SIG-M5 treated with dmso at 0.1 percent for 504 hours (cell line): ENCODE measurements around the gene BOLA2B.
"Not testable (repeated sequence)": the region's sequence is repeated elsewhere in the genome, so short reads cannot be mapped to it uniquely, and the experiment has no call there.

ENCODE experiments used
- DNase-seq: peaks from one replicate; lab custom pipeline; 2025; ENCODE audit not compliant: unreplicated experiment; lab: John Stamatoyannopoulos, UW

Gene BOLA2B

GRCh38 chr16:30193615-30194014 lies at the start of gene BOLA2B, which contains the start of gene SLX1A:
TSS of gene BOLA2B (minus strand) at chr16:30193666. CDS start at chr16:30193595, 71 bp downstream.
TSS of gene SLX1A (plus strand) at chr16:30193875. CDS start at chr16:30194085, 210 bp downstream.
- DNase-seq = not testable (repeated sequence)

- not testable (repeated sequence) for DNase-seq
Observed at GRCh38 chr16:30217082-30217481, 23.6 kb upstream of the BOLA2B start.

DNA sequence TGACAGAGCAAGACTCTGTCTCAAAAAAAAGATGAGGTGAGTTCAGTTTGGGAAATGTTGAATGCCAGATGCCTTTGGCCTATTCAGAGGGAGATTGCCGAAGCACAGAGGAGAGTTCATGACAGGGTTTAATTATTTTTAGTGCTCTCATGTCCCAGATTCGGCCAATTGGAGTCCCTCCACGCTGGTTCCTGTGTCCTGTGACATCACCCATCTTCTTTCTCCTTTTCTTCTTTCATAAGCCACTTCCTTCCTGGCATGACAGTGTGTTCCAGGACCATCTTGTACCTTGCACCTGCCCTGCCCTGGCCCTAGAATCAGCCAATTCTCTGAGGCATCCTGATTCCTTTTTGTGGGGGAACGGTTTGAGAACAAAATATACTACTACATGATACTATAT lies 17.9 kb upstream of the BOLA2B start:
- DNase-seq = not testable (repeated sequence)

GRCh38 chr16:30209032-30209431 lies 15.6 kb upstream of the BOLA2B start:
- not testable (repeated sequence) for DNase-seq

- not testable (repeated sequence) for DNase-seq
Observed at GRCh38 chr16:30207063-30207704, 13.7 kb upstream of the BOLA2B start.

DNA sequence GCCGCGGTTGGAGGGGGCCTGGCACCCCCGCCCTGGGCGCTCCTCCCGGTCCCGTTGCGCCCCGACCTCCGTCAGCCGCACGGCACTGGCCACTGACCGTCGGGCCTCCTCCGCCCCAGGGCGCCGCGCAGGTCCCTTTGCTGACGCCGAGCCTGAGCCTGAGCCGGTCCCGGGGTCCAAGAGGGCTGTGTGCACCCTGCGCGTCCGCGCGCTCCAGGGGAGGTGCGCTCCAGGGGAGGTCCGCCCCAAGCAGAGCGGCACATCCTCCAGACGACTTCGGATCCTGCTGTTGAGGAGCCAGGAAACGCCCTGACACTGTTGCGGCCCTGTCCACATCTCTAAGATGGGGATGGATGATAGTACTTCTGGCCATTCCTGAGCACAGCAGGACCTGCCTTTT lies 12.8 kb upstream of the BOLA2B start:
- not testable (repeated sequence) for DNase-seq

- DNase-seq = not testable (repeated sequence)
Observed at GRCh38 chr16:30205541-30206236, 12.2 kb upstream of the BOLA2B start.

DNA sequence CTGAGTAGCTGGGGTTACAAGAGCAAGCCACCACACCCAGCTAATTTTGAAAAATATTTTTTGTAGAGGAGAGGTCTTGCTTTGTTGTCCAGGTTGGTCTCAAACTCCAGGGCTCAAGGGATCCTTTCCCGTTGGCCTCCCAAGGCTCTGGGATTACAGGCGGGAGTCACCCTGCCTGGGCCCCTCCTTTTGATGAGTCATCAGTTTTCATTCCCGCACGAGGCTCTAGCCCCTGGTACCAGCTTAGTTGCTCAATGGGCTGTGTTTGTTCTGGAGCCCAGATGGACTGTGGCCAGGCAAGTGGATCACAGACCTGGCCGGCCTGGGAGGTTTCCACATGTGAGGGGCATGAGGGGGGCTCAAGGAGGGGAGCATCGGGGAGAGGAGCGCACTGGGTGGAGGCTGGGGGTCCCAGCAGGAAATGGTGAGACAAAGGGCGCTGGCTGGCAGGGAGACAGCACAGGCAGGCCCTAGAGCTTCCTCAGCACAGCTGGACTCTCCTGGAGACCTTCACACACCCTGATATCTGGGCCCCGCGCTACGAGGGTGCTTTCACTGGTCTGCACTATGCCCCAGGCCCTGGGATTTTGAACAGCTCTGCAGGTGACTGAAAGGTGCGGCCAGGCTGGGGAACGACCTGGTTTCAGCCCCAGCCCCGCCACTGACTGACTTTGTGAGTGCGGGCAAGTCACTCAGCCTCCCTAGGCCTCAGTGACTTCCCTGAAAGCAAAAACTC lies 6.3 kb upstream of the BOLA2B start:
- not testable (repeated sequence) for DNase-seq

GRCh38 chr16:30199049-30199448 lies 5.6 kb upstream of the BOLA2B start, which contains the start of gene SULT1A3:
TSS of gene SULT1A3 (plus strand) at chr16:30199255. CDS start at chr16:30200729, 1,474 bp downstream.
- DNase-seq = not testable (repeated sequence)

- DNase-seq = not testable (repeated sequence)
Observed at GRCh38 chr16:30197001-30197400, 3.5 kb upstream of the BOLA2B start.

DNA sequence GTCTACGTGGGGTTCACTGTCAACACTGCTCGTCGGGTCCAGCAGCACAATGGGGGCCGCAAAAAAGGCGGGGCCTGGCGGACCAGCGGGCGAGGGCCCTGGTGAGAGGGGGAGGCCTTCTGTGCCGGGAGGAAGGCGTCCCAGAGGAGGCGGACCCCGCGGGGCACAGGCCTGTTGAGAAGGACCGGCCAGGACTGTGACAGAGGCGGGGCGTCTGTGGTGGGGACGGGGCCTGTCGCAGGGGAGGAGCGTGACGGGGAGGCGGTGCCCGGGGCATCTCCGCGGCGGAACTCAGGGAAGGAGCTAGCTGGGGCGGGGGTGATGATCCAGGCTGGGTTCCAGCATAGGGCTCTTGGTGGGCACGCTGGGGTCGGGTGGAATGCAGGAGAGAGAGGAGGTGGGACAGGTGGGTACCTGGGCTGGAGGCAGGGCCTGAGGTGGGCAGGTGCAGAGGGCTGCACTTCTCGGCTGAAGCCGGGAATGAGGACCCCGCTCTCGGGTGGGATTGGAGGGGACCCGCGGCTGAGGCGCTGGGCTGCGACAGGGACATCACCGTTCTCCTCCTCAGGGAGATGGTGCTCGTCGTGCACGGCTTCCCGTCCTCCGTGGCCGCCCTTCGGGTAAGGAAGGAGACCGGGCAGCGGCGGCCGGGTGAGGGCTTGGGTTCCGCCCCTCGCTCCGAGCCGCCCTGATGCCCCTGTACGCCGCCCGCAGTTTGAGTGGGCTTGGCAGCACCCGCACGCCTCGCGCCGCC lies 883 bp upstream of the BOLA2B start:
- not testable (repeated sequence) for DNase-seq

DNA sequence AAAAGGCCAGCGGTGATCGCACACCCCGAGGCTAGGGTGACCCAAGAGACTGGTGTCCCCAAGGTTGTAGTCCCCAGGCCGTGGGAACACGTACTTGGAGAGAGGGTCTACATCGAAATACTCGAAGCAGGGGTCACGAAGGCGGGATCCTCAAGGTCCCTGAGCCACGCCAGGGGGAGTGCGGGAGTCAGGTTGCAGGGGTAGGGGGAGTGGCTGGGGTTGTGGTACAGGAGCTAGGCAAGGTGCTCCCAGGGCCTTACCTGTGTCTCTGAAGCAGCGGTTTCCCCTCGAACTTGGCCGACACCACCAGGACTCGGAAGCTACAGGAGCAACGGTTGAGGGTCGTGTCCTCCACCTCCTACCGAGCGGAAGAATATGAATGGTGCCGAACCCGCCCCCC lies 368 bp downstream of the BOLA2B start:
- not testable (repeated sequence) for DNase-seq

- DNase-seq = not testable (repeated sequence)
Observed at GRCh38 chr16:30191158-30191557, 2.3 kb downstream of the BOLA2B start.

GRCh38 chr16:30187971-30188561 lies 5.4 kb downstream of the BOLA2B start:
- DNase-seq = no peak

DNA sequence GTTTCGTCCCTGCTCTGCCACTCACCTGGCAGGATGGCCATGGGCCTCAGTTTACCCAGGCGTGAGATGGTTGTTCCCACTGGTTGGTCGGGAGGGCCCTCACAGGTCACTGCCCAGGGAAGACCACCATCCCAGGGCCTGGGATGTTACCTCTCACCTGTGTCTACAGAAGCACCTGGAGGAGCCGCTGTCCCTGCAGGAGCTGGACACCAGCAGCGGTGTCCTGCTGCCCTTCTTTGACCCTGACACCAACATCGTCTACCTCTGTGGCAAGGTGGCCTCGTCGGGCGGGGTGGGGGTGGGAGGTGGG lies 6.0 kb downstream of the BOLA2B start:
- no peak for DNase-seq

GRCh38 chr16:30186782-30187555 lies 6.5 kb downstream of the BOLA2B start:
- peak; percentile 62 for DNase-seq

DNA sequence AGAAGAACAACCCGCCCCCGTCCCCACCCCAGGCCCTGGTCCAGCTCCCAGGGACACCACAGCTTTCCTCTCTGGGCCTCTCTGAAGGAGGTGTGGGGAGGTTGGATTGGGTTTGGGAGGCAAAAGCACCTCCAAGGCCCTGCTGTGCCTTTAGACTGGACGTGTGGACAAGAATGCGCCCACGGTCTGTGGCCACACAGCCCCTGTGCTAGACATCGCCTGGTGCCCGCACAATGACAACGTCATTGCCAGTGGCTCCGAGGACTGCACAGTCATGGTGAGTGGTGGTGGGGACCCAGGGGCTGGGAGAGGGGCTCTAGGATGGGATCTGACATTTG lies 7.1 kb downstream of the BOLA2B start:
- DNase-seq = no peak

DNA sequence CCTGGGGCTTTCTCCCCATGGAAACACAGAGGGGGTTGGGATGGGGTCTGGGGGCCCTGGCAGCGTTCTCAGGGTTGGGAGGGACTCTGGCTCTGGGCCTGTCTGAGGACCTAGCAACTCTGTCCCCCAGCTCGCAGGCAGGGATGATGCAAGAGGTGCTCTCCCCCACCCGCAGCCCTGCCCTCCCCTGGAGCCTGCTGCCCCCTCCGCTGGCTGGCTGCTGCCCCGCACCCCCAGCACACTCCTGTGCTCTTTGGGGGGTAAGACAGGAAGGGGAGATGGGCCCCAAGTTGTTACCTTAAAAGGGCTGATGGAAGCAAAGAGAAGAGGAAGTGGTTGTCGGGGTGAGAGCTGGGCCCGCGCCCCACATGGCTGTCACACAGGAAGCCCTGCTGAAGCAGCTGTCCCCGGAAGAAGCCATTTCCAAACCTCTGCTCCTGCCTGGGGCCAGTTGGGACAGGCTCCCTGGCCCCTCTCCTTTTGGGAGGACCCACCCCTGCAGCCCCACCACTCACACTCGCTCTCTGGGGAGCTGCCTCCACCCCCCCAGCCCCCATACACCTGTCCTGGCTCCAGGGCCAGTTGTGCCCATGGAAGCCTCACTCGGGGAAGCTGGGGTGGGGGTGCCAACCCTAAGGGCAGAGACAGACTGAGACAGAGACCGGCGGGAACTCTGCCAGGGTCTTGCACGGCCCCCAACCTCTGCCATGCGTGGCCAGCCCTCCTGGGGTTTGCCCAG lies 7.6 kb downstream of the BOLA2B start:
- DNase-seq = peak; percentile 98
